ENCODE data around the gene CRYBB1. TPM values are rescaled to one million over a fixed set of nuclear protein-coding genes. Genes with fewer than 3 reads are reported as not detected.

CRYBB1 gene
- polyA plus RNA-seq, 1 of the 3 experiments (the other 2 are of a cell fraction): 0.05 TPM

DNA sequence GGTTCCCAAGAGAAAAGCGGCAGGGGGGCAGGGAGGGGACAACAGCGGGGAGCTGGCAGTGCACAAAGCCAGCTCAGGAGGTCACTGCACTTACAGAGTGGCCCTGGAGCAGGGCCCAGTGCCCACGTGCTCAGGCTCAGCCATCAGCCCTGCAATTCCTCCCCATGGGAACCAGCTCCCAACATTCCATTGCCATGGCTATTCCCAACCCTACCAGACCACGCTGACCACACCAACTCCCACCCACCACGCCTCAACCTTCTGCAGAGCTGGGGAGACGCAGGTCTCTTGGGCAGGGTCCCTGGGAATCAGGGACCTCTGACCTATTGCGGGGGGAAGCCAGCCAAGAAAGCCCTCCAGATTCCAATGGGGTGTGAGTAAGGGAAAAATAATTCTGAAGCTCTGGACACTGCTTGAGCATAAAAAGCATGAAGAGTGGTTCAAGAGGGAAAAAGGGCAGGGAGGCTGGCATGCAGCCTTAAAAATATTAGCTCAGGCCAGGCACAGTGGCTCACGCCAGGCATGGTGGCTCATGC lies 67.3 kb downstream of the CRYBB1 start (continued):
- peak; percentile 52; the same call in 1 of the 2 replicates for TF ChIP-seq RXRA (IDR thresholded peaks at IDR 0.05; ENCODE audit: borderline replicate concordance, low read depth)
- no peak for TF ChIP-seq GABPA (IDR thresholded peaks at IDR 0.05; ENCODE audit: low read depth)
- no peak for TF ChIP-seq RAD21 (IDR thresholded peaks at IDR 0.05; ENCODE audit: low read length)
- TF ChIP-seq NFIC (IDR thresholded peaks at IDR 0.05; ENCODE audit: borderline replicate concordance): peak; percentile 75
- peak in 1 of 2 experiments; percentile 48; a peak in 1 of 4 replicates for TF ChIP-seq EP300 (IDR thresholded peaks at IDR 0.05; ENCODE audit: borderline replicate concordance in 1 of 2, low read depth in 1 of 2, low read length in 1 of 2)
- TF ChIP-seq PBX3 (IDR thresholded peaks at IDR 0.05): peak; percentile 11; the same call in 1 of the 2 replicates
- TF ChIP-seq FOSL2 (IDR thresholded peaks at IDR 0.05; ENCODE audit: borderline replicate concordance, low read depth): peak; percentile 6; the same call in 1 of the 2 replicates
- TF ChIP-seq MEF2A (IDR thresholded peaks at IDR 0.05; ENCODE audit: borderline replicate concordance, low read depth): no peak
- no peak for TF ChIP-seq IRF3 (IDR thresholded peaks at IDR 0.05; ENCODE audit: low read depth, low read length)
- no peak for TF ChIP-seq FOXJ3 (CRISPR knock-in tag; IDR thresholded peaks at IDR 0.05)
- no peak for TF ChIP-seq MXI1 (IDR thresholded peaks at IDR 0.05; ENCODE audit: low read depth, low read length)
- TF ChIP-seq TEAD4 (IDR thresholded peaks at IDR 0.05; ENCODE audit: borderline replicate concordance, insufficient read depth): 0 out of 2 replicates have a peak, but pooled peaks have one; percentile 46
- TF ChIP-seq, protein P1, sequence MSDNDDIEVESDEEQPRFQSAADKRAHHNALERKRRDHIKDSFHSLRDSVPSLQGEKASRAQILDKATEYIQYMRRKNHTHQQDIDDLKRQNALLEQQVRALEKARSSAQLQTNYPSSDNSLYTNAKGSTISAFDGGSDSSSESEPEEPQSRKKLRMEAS (IDR thresholded peaks at IDR 0.05; ENCODE audit: low read depth): peak; percentile 70
- no peak for TF ChIP-seq CTCF (IDR thresholded peaks at IDR 0.05)
- TF ChIP-seq EZH2phosphoT487 (IDR thresholded peaks at IDR 0.05; ENCODE audit: borderline replicate concordance, low read depth): no peak
- TF ChIP-seq RFX5 (IDR thresholded peaks at IDR 0.05; ENCODE audit: low read length): no peak
- no peak for TF ChIP-seq SMC3 (IDR thresholded peaks at IDR 0.05; ENCODE audit: low read depth, low read length)
- TF ChIP-seq JUND (IDR thresholded peaks at IDR 0.05): peak; percentile 30; the same call in 1 of the 2 replicates
- TF ChIP-seq USF2 (IDR thresholded peaks at IDR 0.05; ENCODE audit: borderline replicate concordance, low read depth, low read length): no peak
- TF ChIP-seq SIN3A (IDR thresholded peaks at IDR 0.05; ENCODE audit: borderline replicate concordance, low read depth, low read length): no peak
- no peak; the same call in 1 of the 2 replicates for TF ChIP-seq ZBTB33 (IDR thresholded peaks at IDR 0.05; ENCODE audit: borderline replicate concordance, low read depth)
- no peak for TF ChIP-seq RCOR1 (IDR thresholded peaks at IDR 0.05; ENCODE audit: low read length)
